ENCODE measurements around the gene NTM. TPM values are rescaled to one million over a fixed set of nuclear protein-coding genes. Genes with fewer than 3 reads are reported as not detected.

NTM gene
- total and polyA plus RNA-seq, 2 donors from 2014 or later, result 0.92 to 10.3 TPM

- intact Hi-C loops (cut with DNase I), result no loop called here
- no peak for FAIRE-seq
- Histone ChIP-seq H3K4me1 (ENCODE audit: control insufficient read depth in 2 of 3, insufficient read depth in 2 of 3, low read depth in 1 of 3, low read length in 3 of 3) (no peaks in the 10 kb centered on the region), H3K9me3 (ENCODE audit: control insufficient read depth in 2 of 3, insufficient read depth in 1 of 3, low read length in 3 of 3) (no peaks in the 10 kb centered on the region), H3K4me3 (ENCODE audit: low read length in 3 of 3) (no peak overlapping the region), H3K36me3 (ENCODE audit: control insufficient read depth in 2 of 3, insufficient read depth in 3 of 3, low read length in 3 of 3) (no peaks in the 10 kb centered on the region), H3K9ac (ENCODE audit: low read length in 3 of 3) (no peak overlapping the region), H3K27me3 (ENCODE audit: control insufficient read depth, insufficient read depth, low read length) (no peaks in the 10 kb centered on the region), H3K27ac (ENCODE audit: low read depth in 2 of 2, low read length in 2 of 2) (no peak overlapping the region)
- no peak for DNase-seq
- no peak for TF ChIP-seq CTCF (IDR thresholded peaks at IDR 0.05; ENCODE audit: borderline replicate concordance, extremely low read depth, insufficient read depth)
Measured at GRCh38 chr11:132263875-132264274, 893.5 kb downstream of the NTM start.

- intact Hi-C loops (cut with DNase I), result no loop called here
Measured at GRCh38 chr11:132264616-132265015, 894.2 kb downstream of the NTM start.

GRCh38 chr11:132278801-132279574 is 908.6 kb downstream of the NTM start:
- Histone ChIP-seq H3K27me3 (ENCODE audit: control insufficient read depth, insufficient read depth, low read length) (no peaks in the 10 kb centered on the region), H3K36me3 (ENCODE audit: control insufficient read depth in 2 of 3, insufficient read depth in 3 of 3, low read length in 3 of 3) (no peaks in the 10 kb centered on the region), H3K4me1 (ENCODE audit: control insufficient read depth in 2 of 3, insufficient read depth in 2 of 3, low read depth in 1 of 3, low read length in 3 of 3) (no peaks in the 10 kb centered on the region), H3K27ac (ENCODE audit: low read depth in 2 of 2, low read length in 2 of 2) (no peak overlapping the region), H3K9me3 (ENCODE audit: control insufficient read depth in 2 of 3, insufficient read depth in 1 of 3, low read length in 3 of 3) (no peaks in the 10 kb centered on the region), H3K9ac (ENCODE audit: low read length in 3 of 3) (no peak overlapping the region), H3K4me3 (ENCODE audit: low read length in 3 of 3) (no peak overlapping the region)
- FAIRE-seq (no peak), DNase-seq (peak in 3 of 5 donors; percentile 18 to 49 (median 43))
- peak; percentile 32 for TF ChIP-seq CTCF (IDR thresholded peaks at IDR 0.05; ENCODE audit: borderline replicate concordance, extremely low read depth, insufficient read depth)
- intact Hi-C loops (cut with DNase I), result no loop called here

More at GRCh38 chr11:132264616-132265015, 894.2 kb downstream of the NTM start:
- no peak overlapping the region for H3K4me3 ChIP-seq (ENCODE audit: low read length in 3 of 3)
- DNase-seq (no peak), FAIRE-seq (no peak)
- H3K4me1 ChIP-seq (ENCODE audit: control insufficient read depth in 2 of 3, insufficient read depth in 2 of 3, low read depth in 1 of 3, low read length in 3 of 3), result no peaks in the 10 kb centered on the region
- no peaks in the 10 kb centered on the region for H3K9me3 ChIP-seq (ENCODE audit: control insufficient read depth in 2 of 3, insufficient read depth in 1 of 3, low read length in 3 of 3)
- no peaks in the 10 kb centered on the region for H3K27me3 ChIP-seq (ENCODE audit: control insufficient read depth, insufficient read depth, low read length)
- no peak overlapping the region for H3K27ac ChIP-seq (ENCODE audit: low read depth in 2 of 2, low read length in 2 of 2)
- TF ChIP-seq CTCF (IDR thresholded peaks at IDR 0.05; ENCODE audit: borderline replicate concordance, extremely low read depth, insufficient read depth), result no peak
- no peak overlapping the region for H3K9ac ChIP-seq (ENCODE audit: low read length in 3 of 3)
- no peaks in the 10 kb centered on the region for H3K36me3 ChIP-seq (ENCODE audit: control insufficient read depth in 2 of 3, insufficient read depth in 3 of 3, low read length in 3 of 3)
